DND-41 (cell line): ENCODE data around the gene PCDH9.

Experiments used
- ATAC-seq: fragments of 200-7000 bp; cut with Tn5 transposase; 3 replicates; pipeline ENCODE4 v1.9.1; 2021; ENCODE audit warnings: low read depth; ENCODE audit not compliant: insufficient read depth
- DNase-seq: peaks from one replicate; pipeline ENCODE4 v3.0.0-alpha.2; 2020
- H2AFZ ChIP-seq: 2 replicates; pipeline ENCODE4 v1.6.0; 2012; ENCODE audit warnings: low read depth, low read length
- H3K27ac ChIP-seq: 2 replicates; pipeline ENCODE4 v1.5.1; 2012; ENCODE audit warnings: low read length, inconsistent platforms
- H3K27me3 ChIP-seq: fragments of 200-600 bp; sonication (generic); 2 replicates; pipeline ENCODE4 v1.6.0; 2012; ENCODE audit warnings: low read length, mild to moderate bottlenecking, inconsistent platforms; ENCODE audit not compliant: insufficient read depth, poor library complexity
- H3K36me3 ChIP-seq: 2 replicates; pipeline ENCODE4 v1.5.1; 2012; ENCODE audit warnings: low read length, inconsistent platforms; ENCODE audit not compliant: insufficient read depth
- H3K4me1 ChIP-seq: 2 replicates; pipeline ENCODE4 v1.5.1; 2012; ENCODE audit warnings: mild to moderate bottlenecking, low read length; ENCODE audit not compliant: insufficient read depth
- H3K4me2 ChIP-seq: 2 replicates; pipeline ENCODE4 v1.6.0; 2012; ENCODE audit warnings: mild to moderate bottlenecking, moderate library complexity, low read length, inconsistent platforms; ENCODE audit not compliant: insufficient read depth
- H3K4me3 ChIP-seq, 2 experiments: fragments of 200-600 bp in 1 of 2; shearing (Covaris generic) in 1 of 2; 2 replicates each; pipeline ENCODE4 v1.5.1; 2012 to 2016; ENCODE audit warnings: inconsistent platforms in 2 of 2, low read length in 2 of 2, mild to moderate bottlenecking in 2 of 2, low read depth in 1 of 2, moderate library complexity in 1 of 2
- H3K79me2 ChIP-seq: 2 replicates; pipeline ENCODE4 v1.6.0; 2012; ENCODE audit warnings: low read length, inconsistent platforms; ENCODE audit not compliant: insufficient read depth
- H3K9ac ChIP-seq: 2 replicates; pipeline ENCODE4 v1.6.0; 2012; ENCODE audit warnings: low read depth, mild to moderate bottlenecking, inconsistent platforms, low read length, moderate library complexity
- H3K9me3 ChIP-seq: 2 replicates; pipeline ENCODE4 v1.5.1; 2012; ENCODE audit warnings: low read length, moderate library complexity, mild to moderate bottlenecking, inconsistent platforms; ENCODE audit not compliant: insufficient read depth, severe bottlenecking
- H4K20me1 ChIP-seq: 2 replicates; pipeline ENCODE4 v1.6.0; 2012; ENCODE audit warnings: low read length; ENCODE audit not compliant: insufficient read depth
- EZH2 ChIP-seq: IDR thresholded peaks from 3 replicates; pipeline ENCODE4 v1.6.1; 2012; ENCODE audit warnings: borderline replicate concordance, low read depth, mild to moderate bottlenecking, moderate library complexity, low read length, inconsistent platforms; ENCODE audit not compliant: severe bottlenecking
- TF ChIP-seq, protein P1 (sequence below): IDR thresholded peaks from 2 replicates; pipeline ENCODE4 v1.5.1; 2012; ENCODE audit warnings: borderline replicate concordance, low read length, moderate library complexity, mild to moderate bottlenecking; ENCODE audit not compliant: poor library complexity, severe bottlenecking; ENCODE audit errors: extremely low read depth

PCDH9 gene

GRCh38 chr13:66680031-66680430 is 550.1 kb downstream of the PCDH9 start:
- Histone ChIP-seq H3K36me3 (no peaks in the 10 kb centered on the region), H3K9me3 (peaks cover 2% of the 10 kb centered on the region), H3K4me3 (no peak overlapping the region), H3K27me3 (no peaks in the 10 kb centered on the region), H3K9ac (no peak overlapping the region), H3K4me1 (no peaks in the 10 kb centered on the region), H3K4me2 (no peak overlapping the region), H4K20me1 (no peaks in the 10 kb centered on the region), H3K27ac (no peak overlapping the region), H3K79me2 (no peaks in the 10 kb centered on the region), H2AFZ (no peak overlapping the region)
- no peak for ATAC-seq
- no peak for TF ChIP-seq EZH2
- TF ChIP-seq, protein P1, sequence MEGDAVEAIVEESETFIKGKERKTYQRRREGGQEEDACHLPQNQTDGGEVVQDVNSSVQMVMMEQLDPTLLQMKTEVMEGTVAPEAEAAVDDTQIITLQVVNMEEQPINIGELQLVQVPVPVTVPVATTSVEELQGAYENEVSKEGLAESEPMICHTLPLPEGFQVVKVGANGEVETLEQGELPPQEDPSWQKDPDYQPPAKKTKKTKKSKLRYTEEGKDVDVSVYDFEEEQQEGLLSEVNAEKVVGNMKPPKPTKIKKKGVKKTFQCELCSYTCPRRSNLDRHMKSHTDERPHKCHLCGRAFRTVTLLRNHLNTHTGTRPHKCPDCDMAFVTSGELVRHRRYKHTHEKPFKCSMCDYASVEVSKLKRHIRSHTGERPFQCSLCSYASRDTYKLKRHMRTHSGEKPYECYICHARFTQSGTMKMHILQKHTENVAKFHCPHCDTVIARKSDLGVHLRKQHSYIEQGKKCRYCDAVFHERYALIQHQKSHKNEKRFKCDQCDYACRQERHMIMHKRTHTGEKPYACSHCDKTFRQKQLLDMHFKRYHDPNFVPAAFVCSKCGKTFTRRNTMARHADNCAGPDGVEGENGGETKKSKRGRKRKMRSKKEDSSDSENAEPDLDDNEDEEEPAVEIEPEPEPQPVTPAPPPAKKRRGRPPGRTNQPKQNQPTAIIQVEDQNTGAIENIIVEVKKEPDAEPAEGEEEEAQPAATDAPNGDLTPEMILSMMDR, result no peak
- DNase-seq, result no peak

- no peak overlapping the region for H3K4me2 ChIP-seq
These were observed 554.5 kb downstream of the PCDH9 start for GRCh38 chr13:66675620-66676019.

GRCh38 chr13:66673401-66673800 is 556.7 kb downstream of the PCDH9 start:
- H3K27ac ChIP-seq, result no peak overlapping the region
- no peaks in the 10 kb centered on the region for H3K9me3 ChIP-seq
- no peaks in the 10 kb centered on the region for H3K4me1 ChIP-seq
- no peaks in the 10 kb centered on the region for H3K79me2 ChIP-seq
- H3K4me2 ChIP-seq, result no peak overlapping the region
- no peaks in the 10 kb centered on the region for H4K20me1 ChIP-seq
- no peak overlapping the region for H2AFZ ChIP-seq
- no peak overlapping the region for H3K9ac ChIP-seq
- no peaks in the 10 kb centered on the region for H3K27me3 ChIP-seq
- ATAC-seq (no peak), DNase-seq (no peak)
- no peak for TF ChIP-seq EZH2
- H3K36me3 ChIP-seq, result no peaks in the 10 kb centered on the region
- H3K4me3 ChIP-seq, result no peak overlapping the region

More at GRCh38 chr13:66675620-66676019, 554.5 kb downstream of the PCDH9 start:
- Histone ChIP-seq H3K27ac (no peak overlapping the region), H3K9me3 (no peaks in the 10 kb centered on the region), H3K27me3 (no peaks in the 10 kb centered on the region), H3K9ac (no peak overlapping the region), H4K20me1 (no peaks in the 10 kb centered on the region), H3K79me2 (no peaks in the 10 kb centered on the region), H2AFZ (no peak overlapping the region), H3K36me3 (no peaks in the 10 kb centered on the region), H3K4me3 (no peak overlapping the region), H3K4me1 (no peaks in the 10 kb centered on the region)
- no peak for TF ChIP-seq EZH2
- TF ChIP-seq, protein P1, result no peak
- DNase-seq, result no peak
- ATAC-seq, result no peak

- DNase-seq (no peak), ATAC-seq (no peak)
- Histone ChIP-seq H4K20me1 (no peaks in the 10 kb centered on the region), H3K27me3 (no peaks in the 10 kb centered on the region), H3K9ac (no peak overlapping the region), H2AFZ (no peak overlapping the region), H3K79me2 (no peaks in the 10 kb centered on the region), H3K9me3 (no peaks in the 10 kb centered on the region), H3K4me2 (no peak overlapping the region), H3K27ac (no peak overlapping the region), H3K4me1 (no peaks in the 10 kb centered on the region), H3K36me3 (no peaks in the 10 kb centered on the region), H3K4me3 (no peak overlapping the region)
- TF ChIP-seq, protein P1, result no peak
- no peak for TF ChIP-seq EZH2
These were observed 564.1 kb downstream of the PCDH9 start for GRCh38 chr13:66665991-66666390.
